ENCODE results near the gene SMOC1.
A peak's percentile ranks its signal among the peaks of the same experiment; 100 is the strongest.

The SMOC1 gene, protein sequence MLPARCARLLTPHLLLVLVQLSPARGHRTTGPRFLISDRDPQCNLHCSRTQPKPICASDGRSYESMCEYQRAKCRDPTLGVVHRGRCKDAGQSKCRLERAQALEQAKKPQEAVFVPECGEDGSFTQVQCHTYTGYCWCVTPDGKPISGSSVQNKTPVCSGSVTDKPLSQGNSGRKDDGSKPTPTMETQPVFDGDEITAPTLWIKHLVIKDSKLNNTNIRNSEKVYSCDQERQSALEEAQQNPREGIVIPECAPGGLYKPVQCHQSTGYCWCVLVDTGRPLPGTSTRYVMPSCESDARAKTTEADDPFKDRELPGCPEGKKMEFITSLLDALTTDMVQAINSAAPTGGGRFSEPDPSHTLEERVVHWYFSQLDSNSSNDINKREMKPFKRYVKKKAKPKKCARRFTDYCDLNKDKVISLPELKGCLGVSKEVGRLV

GRCh38 chr14:69879175-69880043 is at the start of gene SMOC1:
TSS of gene SMOC1 (plus strand) at chr14:69879416. CDS start at chr14:69879679, 263 bp downstream.
- DNase-seq (ENCODE audit: extremely low read depth in 1 of 2, low read depth in 1 of 2): peak; percentile 6 to 10

GRCh38 chr14:69838881-69839416 is 40.3 kb upstream of the SMOC1 start:
- no peak for DNase-seq (ENCODE audit: extremely low read depth in 1 of 2, low read depth in 1 of 2)

DNA sequence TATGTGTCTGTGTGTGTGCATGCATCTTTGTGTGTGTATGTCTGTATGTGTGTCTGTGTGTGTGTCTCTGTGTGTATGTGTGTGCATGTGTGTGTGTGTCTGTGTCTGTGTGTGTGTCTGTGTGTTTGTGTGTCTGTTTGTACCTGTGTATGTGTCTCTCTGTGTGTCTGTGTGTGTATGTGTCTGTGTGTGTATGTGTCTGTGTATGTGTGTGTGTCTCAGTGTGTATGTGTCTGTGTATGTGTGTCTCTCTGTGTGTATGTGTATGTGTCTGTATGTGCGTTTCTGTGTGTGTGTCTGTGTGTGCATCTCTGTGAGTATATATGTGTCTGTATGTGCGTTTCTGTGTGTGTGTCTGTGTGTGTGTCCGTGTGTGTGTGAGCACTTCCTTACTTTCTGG is 39.6 kb upstream of the SMOC1 start:
- no peak for DNase-seq (ENCODE audit: extremely low read depth in 1 of 2, low read depth in 1 of 2)

GRCh38 chr14:69841656-69842055 is 37.6 kb upstream of the SMOC1 start:
- DNase-seq (ENCODE audit: extremely low read depth in 1 of 2, low read depth in 1 of 2): no peak

GRCh38 chr14:69842686-69843420 is 36.4 kb upstream of the SMOC1 start:
- DNase-seq (ENCODE audit: extremely low read depth in 1 of 2, low read depth in 1 of 2): no peak

DNA sequence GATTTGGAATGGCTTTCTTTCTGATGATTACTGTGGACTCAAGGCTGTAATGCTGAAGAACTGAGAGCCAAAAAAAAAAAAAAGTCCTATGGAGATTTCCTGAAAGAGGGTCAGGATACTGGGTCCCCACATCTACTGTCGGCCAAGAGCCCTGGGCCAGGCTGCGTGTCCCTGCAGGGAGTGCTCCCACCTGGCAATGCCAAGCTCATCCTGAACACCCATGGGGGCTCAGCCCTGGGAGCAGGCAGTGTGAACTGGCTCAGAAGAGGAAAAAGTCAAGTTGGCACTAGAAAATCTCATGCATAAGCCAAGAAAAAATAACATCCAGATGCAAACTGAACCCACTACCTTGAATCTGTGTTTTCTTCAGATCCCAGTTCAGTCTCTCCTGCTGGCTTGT is 35.0 kb upstream of the SMOC1 start:
- no peak for DNase-seq (ENCODE audit: extremely low read depth in 1 of 2, low read depth in 1 of 2)

DNA sequence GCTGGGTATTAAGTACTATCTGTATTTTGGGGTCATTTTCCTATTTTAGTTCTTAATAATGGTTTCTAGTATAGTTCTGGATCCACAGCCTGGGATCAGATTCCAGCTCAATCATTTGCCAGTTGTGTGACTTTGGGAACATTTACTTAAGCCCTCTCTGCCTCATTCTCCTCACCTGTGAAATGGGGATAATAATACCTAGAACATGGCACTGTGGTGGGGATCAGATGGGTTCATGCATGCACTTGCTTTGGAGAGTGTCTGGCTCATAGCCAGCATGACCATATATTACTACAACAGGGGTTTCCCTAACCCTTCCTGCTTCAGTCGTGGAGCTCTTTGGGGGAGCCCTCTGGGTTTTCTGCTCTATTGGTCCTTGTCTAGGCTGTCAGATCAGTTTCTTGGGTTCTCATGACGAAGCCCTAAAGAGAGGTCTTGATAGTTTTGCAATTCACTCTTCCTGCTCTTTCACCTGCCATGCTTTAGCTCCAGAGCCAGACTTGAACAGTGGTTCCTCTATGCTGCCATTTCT is 34.1 kb upstream of the SMOC1 start:
- no peak for DNase-seq (ENCODE audit: extremely low read depth in 1 of 2, low read depth in 1 of 2)

DNA sequence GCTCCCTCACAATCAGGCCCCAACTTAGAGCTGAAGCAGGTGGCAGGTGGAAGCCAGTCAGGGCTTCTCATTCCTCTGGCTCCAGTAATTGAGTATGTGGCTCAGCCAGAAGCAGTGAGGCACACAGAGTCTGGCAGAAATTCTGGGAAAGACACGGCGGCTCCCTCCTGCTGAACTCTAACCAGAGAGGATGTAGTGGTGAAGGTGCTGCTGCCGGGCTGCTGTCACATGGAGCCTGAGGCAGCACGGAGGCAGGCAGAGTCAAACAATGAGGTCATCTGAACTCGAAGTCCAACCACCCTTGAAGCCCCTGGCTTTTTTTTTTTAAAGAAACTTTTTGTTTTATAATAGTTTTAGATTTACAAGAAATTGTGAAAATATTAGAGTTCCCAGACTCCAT is 33.4 kb upstream of the SMOC1 start:
- no peak for DNase-seq (ENCODE audit: extremely low read depth in 1 of 2, low read depth in 1 of 2)

DNA sequence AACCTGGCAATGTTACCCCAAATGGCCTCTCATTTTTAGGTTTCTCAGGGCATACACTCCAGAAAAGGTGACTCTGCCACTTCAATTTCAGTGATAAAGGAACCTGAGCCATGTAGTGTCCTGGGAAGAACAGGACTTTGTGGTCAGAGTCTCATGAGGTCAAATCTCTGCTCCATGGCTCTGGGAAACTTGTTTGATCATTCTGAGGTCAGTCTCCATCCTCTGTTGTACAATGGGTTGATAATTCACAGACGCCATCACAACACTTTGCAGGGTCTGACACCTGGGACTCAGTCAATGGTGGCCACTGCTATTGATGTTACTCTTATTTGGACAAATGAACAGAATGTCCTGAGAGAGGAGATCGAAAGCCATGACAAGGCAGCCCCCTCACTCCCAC is 31.1 kb upstream of the SMOC1 start:
- DNase-seq (ENCODE audit: extremely low read depth in 1 of 2, low read depth in 1 of 2): no peak

GRCh38 chr14:69848903-69849391 is 30.3 kb upstream of the SMOC1 start:
- no peak for DNase-seq (ENCODE audit: extremely low read depth in 1 of 2, low read depth in 1 of 2)

- DNase-seq (ENCODE audit: extremely low read depth in 1 of 2, low read depth in 1 of 2): no peak
Observed at GRCh38 chr14:69850086-69850735, 29.0 kb upstream of the SMOC1 start.

- DNase-seq (ENCODE audit: extremely low read depth in 1 of 2, low read depth in 1 of 2): no peak
Observed at GRCh38 chr14:69850736-69851112, 28.5 kb upstream of the SMOC1 start.

DNA sequence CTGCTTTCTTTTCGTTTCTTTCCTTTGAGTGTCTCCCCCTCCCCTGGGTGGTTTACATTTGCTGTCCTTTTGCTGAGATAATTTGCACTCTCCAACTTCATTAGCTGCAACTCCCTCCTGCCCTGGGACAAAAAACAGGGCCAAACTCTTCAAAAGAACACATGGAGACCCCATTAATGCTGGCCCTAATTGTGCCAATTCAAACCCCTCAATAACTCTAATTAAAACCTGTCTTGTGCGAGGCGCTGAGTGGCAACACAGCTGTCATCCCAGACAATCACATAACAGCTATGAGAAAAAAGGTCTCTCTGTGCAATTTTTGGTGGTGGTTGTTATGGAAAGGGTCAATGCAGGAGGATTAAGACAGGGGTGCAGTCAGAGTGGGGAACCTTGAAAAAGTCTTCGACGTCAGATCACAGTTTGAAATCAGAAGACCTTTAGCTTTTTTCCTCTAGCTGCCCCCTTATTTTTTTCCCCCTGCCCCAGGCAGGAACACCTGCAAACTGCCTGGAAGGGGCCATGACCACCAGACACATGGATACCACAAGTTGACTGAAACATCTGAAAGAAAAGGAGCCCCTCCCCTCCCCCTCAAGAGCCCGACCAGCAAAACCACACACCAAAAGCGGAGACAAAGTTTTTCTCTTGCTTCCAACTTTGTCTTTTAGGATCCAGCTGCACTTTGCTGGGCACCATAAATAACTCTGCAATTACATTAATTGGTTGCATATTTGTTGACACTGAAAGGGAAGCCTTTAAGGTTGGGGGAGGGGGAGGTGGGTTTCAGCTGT is 26.5 kb upstream of the SMOC1 start:
- no peak for DNase-seq (ENCODE audit: extremely low read depth in 1 of 2, low read depth in 1 of 2)

DNA sequence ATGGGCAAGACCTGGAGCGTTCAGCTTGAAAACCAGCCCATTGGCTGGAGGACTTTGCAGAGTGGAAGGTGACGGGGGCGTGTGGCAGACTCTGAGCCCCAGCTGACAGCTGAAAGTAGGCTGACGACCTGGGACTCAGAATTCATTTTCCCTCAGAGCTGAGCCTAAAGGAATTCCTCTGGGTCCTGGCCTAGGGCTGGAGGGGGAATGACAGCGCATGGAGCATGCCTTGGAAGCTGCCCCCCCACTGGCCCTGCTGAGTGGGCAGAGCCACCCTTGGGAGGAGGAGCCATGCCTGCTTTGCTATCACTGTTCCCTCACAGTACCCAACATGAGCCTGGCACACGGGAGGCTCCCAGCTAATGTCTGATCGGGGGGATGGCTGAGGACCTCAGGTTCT is 25.4 kb upstream of the SMOC1 start:
- no peak for DNase-seq (ENCODE audit: extremely low read depth in 1 of 2, low read depth in 1 of 2)

DNA sequence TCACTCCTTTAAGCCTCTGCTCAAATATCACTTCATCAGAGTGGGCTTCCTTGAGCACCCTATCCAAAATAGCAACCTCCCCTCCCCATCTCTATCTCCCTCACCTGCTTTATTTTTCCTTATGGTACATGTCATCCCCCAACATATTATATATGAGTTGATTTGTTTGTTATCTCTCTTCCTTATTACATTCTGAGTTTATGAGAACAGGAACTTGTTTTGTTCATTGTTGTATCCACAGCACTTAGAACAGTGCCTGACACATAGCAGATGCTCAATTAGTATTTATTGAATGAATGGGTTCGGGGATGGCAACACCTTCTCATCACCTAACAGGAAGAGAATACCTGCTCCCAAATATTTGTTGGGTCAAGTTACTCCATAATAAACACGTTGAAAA is 24.6 kb upstream of the SMOC1 start:
- DNase-seq (ENCODE audit: extremely low read depth in 1 of 2, low read depth in 1 of 2): no peak

GRCh38 chr14:69855180-69855832 is 23.9 kb upstream of the SMOC1 start:
- DNase-seq (ENCODE audit: extremely low read depth in 1 of 2, low read depth in 1 of 2): no peak

DNA sequence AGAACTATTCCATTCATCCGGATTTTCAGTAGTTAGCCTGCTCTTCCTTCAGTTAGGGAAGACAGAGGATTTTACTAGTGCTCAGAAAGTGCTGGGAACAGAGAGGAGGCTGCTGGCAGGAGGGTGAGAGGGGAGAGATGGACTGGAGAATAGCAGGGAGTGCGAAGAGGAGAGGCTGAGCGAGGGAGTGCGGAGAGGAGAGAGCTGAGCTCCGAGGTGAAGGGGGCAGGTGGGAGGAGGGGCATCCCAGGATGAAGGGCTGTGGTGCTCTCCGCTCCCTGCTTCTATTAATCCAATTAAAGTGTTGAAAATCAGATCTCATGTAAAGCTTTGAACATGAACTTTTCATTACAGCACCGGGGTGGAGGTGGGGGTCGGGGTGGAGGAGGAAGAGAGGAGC is 20.4 kb upstream of the SMOC1 start:
- no peak for DNase-seq (ENCODE audit: extremely low read depth in 1 of 2, low read depth in 1 of 2)

DNA sequence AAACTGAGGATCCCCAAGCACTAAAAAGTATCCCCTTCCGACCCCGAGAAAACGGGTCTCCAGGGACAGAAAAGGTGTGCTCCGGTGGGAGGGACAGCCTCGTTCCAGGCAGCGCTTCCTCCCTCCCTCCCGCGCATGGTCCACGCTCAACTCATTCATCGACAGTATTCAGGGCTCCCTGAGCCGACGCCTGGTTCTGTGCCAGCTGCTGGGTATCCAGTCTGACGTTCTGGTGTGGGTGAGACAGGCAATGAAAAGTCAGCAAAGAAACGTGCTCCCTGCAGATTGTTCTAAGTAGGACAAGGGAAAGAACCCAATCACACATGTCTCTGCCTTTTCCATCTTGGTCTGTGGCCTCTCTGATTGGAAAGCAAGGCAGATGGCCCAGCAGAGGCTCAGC is 19.6 kb upstream of the SMOC1 start:
- DNase-seq (ENCODE audit: extremely low read depth in 1 of 2, low read depth in 1 of 2): no peak

DNA sequence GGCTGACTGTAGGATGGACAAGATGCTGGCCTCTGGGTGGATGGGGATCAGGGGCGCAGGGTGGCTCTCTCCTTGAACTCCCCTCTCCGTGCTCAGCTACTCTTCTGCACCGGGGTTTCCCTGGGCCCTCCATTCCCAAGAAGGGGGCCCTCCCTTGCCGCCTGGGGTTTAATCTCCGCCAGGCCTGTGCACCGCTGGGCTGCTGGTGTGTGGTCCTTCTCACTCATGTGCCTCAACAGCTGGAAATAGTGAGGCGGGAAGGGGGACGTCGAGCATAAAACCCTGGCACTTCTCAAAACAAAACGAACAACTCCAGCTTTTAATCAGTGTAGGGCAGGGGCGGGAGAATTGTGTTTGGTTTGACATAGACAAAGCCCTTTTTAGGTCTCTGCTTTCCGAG is 19.0 kb upstream of the SMOC1 start:
- DNase-seq (ENCODE audit: extremely low read depth in 1 of 2, low read depth in 1 of 2): no peak

All from stimulated activated CD8-positive, alpha-beta memory T cell treated with anti-CD3 and anti-CD28 coated beads, Interleukin-7, amount 100 ng/mL, for 48 hours (primary cell).